PFSK-1 (cell line): ENCODE results near the gene DNAJB8.

Source experiments
- POLR2AphosphoS5 ChIP-seq: IDR thresholded peaks from 2 replicates; pipeline ENCODE4 v1.6.1; 2012; ENCODE audit warnings: low read depth, mild to moderate bottlenecking, control low read depth, low read length, moderate library complexity
- SIN3A ChIP-seq: IDR thresholded peaks from 2 replicates; pipeline ENCODE4 v1.6.1; 2012; ENCODE audit warnings: mild to moderate bottlenecking, low read length, moderate library complexity, borderline replicate concordance; ENCODE audit not compliant: insufficient read depth
- TAF1 ChIP-seq: IDR thresholded peaks from 2 replicates; pipeline ENCODE4 v1.6.1; 2012; ENCODE audit warnings: low read length, control low read depth, borderline replicate concordance; ENCODE audit not compliant: insufficient read depth

DNA sequence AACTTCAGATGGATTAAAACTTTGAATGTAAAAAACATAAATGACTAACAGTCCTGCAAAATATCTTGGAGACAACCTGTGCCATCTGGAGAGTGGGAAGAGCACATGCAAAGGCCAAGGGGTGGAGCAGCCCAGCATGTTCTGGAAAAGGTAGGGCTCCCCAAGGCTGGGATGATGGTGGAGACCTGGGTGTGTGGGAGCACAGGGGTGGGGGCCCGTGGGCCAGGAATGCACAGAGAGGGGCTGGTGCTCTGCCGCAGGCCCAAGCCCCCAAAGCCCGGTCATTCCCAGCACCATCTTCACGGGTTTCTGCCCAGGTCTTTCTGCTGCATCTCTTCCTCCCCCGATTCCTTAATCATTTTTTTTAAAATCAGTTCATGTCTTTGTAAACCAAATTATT is 36.0 kb upstream of the DNAJB8 start:
- TF ChIP-seq POLR2AphosphoS5 (no peak), TAF1 (no peak), SIN3A (no peak)
